KMS-11 (cell line): ENCODE measurements around the gene BSG.
A peak's percentile ranks its signal among the peaks of the same experiment; 100 is the strongest.
"Not testable (repeated sequence)": the region's sequence is repeated elsewhere in the genome, so short reads cannot be mapped to it uniquely, and the experiment has no call there.

Source experiments
- H2AFZ ChIP-seq: fragments of 200-600 bp; sonication (generic); 2 replicates; pipeline ENCODE4 v1.6.1; 2016; ENCODE audit warnings: antibody characterized with exemption, mixed run types, low read depth
- H3K27ac ChIP-seq: fragments of 200-600 bp; sonication (generic); 2 replicates; pipeline ENCODE4 v1.6.1; 2016; ENCODE audit warnings: mild to moderate bottlenecking, mixed run types
- H3K27me3 ChIP-seq: fragments of 200-600 bp; sonication (generic); 2 replicates; pipeline ENCODE4 v1.6.1; 2017; ENCODE audit warnings: mild to moderate bottlenecking, low read depth, mixed run types, moderate library complexity; ENCODE audit not compliant: insufficient read depth
- H3K36me3 ChIP-seq: fragments of 200-600 bp; sonication (generic); 2 replicates; pipeline ENCODE4 v1.6.1; 2017; ENCODE audit warnings: mild to moderate bottlenecking, mixed run types; ENCODE audit not compliant: insufficient read depth
- H3K4me1 ChIP-seq: fragments of 200-600 bp; sonication (generic); 2 replicates; pipeline ENCODE4 v1.6.1; 2016; ENCODE audit warnings: mild to moderate bottlenecking, low read depth, mixed run types; ENCODE audit not compliant: poor library complexity, severe bottlenecking
- H3K4me2 ChIP-seq: fragments of 200-600 bp; sonication (generic); 2 replicates; pipeline ENCODE4 v1.7.0; 2016; ENCODE audit warnings: mild to moderate bottlenecking, mixed run types
- H3K4me3 ChIP-seq: fragments of 200-600 bp; sonication (generic); IDR thresholded peaks from 2 replicates; pipeline ENCODE4 v1.6.1; 2017; ENCODE audit warnings: low read depth, low read length, mixed read lengths; ENCODE audit not compliant: insufficient read depth
- H3K79me2 ChIP-seq: fragments of 200-600 bp; sonication (generic); 2 replicates; pipeline ENCODE4 v1.6.1; 2016; ENCODE audit warnings: low read depth, mixed run types; ENCODE audit not compliant: insufficient read depth
- H3K9ac ChIP-seq: fragments of 200-600 bp; sonication (generic); 2 replicates; pipeline ENCODE4 v1.6.1; 2016; ENCODE audit warnings: mild to moderate bottlenecking, mixed run types
- H4K20me1 ChIP-seq: fragments of 200-600 bp; sonication (generic); 2 replicates; pipeline ENCODE4 v1.6.1; 2016; ENCODE audit warnings: mild to moderate bottlenecking, mixed run types; ENCODE audit not compliant: insufficient read depth
- TF ChIP-seq, protein P1 (sequence below): fragments of 200-600 bp; sonication (generic); conservative IDR thresholded peaks from 2 replicates; pipeline ENCODE4 v1.6.1; 2017; ENCODE audit warnings: low read depth, mild to moderate bottlenecking, antibody characterized with exemption, low read length, moderate library complexity, mixed read lengths

BSG gene

DNA sequence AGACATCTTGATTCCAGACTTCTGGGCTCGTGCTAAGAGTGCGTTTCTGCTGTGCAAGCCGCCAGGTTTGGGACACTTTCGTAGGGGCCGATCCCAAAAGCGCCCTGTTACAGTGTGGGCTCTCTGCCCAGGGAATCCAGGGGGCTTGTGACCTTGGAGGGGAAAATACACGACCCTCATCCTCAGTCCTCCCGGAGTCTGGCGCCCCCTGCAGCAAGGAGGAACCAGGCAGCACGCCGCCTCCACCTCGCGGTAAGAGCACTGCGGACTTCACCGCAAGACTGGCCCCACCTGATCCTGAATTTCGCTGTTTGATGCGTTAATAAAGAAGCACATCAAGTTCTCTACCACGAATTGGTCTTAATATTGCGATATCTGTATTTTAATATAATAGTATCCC lies 55.8 kb downstream of the BSG start:
- H3K79me2 ChIP-seq, result peaks cover 17% of the 10 kb centered on the region
- no peaks in the 10 kb centered on the region for H3K36me3 ChIP-seq
- H2AFZ ChIP-seq, result no peak overlapping the region
- no peak overlapping the region for H3K27ac ChIP-seq
- TF ChIP-seq, protein P1, sequence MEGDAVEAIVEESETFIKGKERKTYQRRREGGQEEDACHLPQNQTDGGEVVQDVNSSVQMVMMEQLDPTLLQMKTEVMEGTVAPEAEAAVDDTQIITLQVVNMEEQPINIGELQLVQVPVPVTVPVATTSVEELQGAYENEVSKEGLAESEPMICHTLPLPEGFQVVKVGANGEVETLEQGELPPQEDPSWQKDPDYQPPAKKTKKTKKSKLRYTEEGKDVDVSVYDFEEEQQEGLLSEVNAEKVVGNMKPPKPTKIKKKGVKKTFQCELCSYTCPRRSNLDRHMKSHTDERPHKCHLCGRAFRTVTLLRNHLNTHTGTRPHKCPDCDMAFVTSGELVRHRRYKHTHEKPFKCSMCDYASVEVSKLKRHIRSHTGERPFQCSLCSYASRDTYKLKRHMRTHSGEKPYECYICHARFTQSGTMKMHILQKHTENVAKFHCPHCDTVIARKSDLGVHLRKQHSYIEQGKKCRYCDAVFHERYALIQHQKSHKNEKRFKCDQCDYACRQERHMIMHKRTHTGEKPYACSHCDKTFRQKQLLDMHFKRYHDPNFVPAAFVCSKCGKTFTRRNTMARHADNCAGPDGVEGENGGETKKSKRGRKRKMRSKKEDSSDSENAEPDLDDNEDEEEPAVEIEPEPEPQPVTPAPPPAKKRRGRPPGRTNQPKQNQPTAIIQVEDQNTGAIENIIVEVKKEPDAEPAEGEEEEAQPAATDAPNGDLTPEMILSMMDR, result peak; percentile 26; the same call in 1 of the 2 replicates
- no peaks in the 10 kb centered on the region for H3K27me3 ChIP-seq
- H3K4me2 ChIP-seq, result no peak overlapping the region
- H3K4me1 ChIP-seq, result peaks cover 11% of the 10 kb centered on the region
- no peaks in the 10 kb centered on the region for H4K20me1 ChIP-seq
- H3K9ac ChIP-seq, result no peak overlapping the region
- H3K4me3 ChIP-seq, result no peak overlapping the region

GRCh38 chr19:629515-629914 lies 57.1 kb downstream of the BSG start:
- Histone ChIP-seq H3K4me1 (peaks cover 11% of the 10 kb centered on the region), H3K79me2 (peaks cover 17% of the 10 kb centered on the region)
- H3K27me3 ChIP-seq, H3K9ac ChIP-seq, H3K36me3 ChIP-seq, H3K27ac ChIP-seq, H4K20me1 ChIP-seq, H3K4me3 ChIP-seq, H2AFZ ChIP-seq, H3K4me2 ChIP-seq: not testable (repeated sequence)

GRCh38 chr19:629961-630714 lies 57.7 kb downstream of the BSG start:
- Histone ChIP-seq H4K20me1 (no peaks in the 10 kb centered on the region), H3K4me1 (peaks cover 11% of the 10 kb centered on the region)

DNA sequence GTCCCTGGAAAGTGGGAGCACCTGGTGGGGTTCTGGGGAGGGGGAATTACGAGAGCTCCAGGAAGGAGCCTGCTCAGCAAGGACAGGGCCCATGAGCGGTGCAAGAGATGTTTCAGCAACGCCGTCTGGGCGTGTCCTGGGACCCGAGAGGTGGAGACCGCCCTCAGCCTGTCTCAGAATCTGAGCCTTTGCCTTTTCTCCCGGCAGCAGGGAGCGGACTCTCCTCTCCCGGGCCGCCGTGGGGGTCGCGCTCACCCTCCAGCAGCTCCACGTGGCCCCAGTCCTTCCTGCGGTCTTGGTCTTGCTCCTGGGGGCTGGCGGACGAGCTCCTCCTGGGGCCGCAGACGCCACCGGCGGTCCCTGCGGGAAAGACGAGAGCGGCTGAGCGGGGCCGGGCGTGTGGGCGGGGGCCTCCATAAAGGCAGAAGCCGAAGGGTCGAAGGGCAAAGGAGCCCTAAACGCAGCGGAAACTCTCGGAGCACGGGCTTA lies 60.2 kb downstream of the BSG start:
- H3K27ac ChIP-seq, result peak overlapping the region; percentile 61
- H3K4me1 ChIP-seq, result peaks cover 11% of the 10 kb centered on the region
- no peaks in the 10 kb centered on the region for H3K36me3 ChIP-seq
- peak overlapping the region; percentile 71; the same call in 1 of the 2 replicates for H2AFZ ChIP-seq
- TF ChIP-seq, protein P1, result no peak
- H3K27me3 ChIP-seq, result no peaks in the 10 kb centered on the region
- H3K79me2 ChIP-seq, result peaks cover 20% of the 10 kb centered on the region
- H3K4me2 ChIP-seq, result peak overlapping the region; percentile 84
- H3K9ac ChIP-seq, result peak overlapping the region; percentile 61
- H3K4me3 ChIP-seq, result no peak overlapping the region
- no peaks in the 10 kb centered on the region for H4K20me1 ChIP-seq

More at GRCh38 chr19:629961-630714, 57.7 kb downstream of the BSG start:
- no peak overlapping the region for H3K9ac ChIP-seq
- H3K4me3 ChIP-seq, result no peak overlapping the region
- H3K27ac ChIP-seq, result no peak overlapping the region
- no peak overlapping the region for H2AFZ ChIP-seq
- no peak overlapping the region for H3K4me2 ChIP-seq
- H3K36me3 ChIP-seq, result no peaks in the 10 kb centered on the region
- H3K79me2 ChIP-seq, result peaks cover 20% of the 10 kb centered on the region
- H3K27me3 ChIP-seq, result no peaks in the 10 kb centered on the region
- TF ChIP-seq, protein P1, result no peak
